ENCODE results near the gene SAPCD2. TPM values are rescaled to one million over a fixed set of nuclear protein-coding genes. Genes with fewer than 3 reads are reported as not detected.

SAPCD2 gene
- total and polyA plus RNA-seq, 2 of the 4 experiments (the other 2 are of a cell fraction), result 3.4 to 4.9 TPM

DNA sequence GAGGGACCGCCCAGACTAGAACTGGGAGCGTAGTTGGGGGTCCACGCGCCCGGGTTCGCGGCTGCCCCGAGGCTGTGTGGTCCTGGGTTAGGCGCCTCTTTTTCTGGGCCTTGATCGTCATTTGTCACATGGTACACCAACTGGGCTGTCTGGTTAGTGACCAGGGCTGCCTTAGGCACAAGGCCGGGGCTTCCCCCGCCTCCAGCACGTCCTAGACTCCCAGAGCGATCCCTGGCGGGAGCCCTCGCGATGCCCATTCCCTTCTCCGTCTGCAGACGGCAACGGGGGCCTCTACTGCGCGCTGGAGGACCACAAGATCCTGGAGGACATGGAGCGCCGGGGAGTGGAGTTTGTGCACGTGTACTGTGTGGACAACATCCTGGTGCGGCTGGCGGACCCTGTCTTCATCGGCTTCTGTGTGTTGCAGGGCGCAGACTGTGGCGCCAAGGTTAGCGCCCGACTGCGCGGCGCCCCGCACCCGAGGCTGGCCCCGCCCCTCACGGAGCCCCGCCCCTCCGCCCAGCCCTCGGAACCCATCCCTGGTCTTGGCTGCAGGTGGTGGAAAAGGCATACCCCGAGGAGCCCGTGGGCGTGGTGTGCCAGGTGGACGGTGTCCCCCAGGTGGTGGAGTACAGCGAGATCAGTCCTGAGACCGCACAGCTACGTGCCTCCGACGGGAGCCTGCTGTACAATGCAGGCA lies 8.5 kb upstream of the SAPCD2 start:
- Histone ChIP-seq H3K4me3 (ENCODE audit: insufficient read depth, low read depth, low read length) (peak overlapping the region; percentile 99), H4K5ac (ENCODE audit: low read depth, low read length) (no peak overlapping the region), H3K18ac (ENCODE audit: low read depth, low read length) (no peak overlapping the region), H3K9me1 (ENCODE audit: insufficient read depth, low read length) (peaks cover 4% of the 10 kb centered on the region), H3K27ac (ENCODE audit: insufficient read depth, low read length) (no peak overlapping the region), H2BK15ac (ENCODE audit: low read depth, low read length) (no peak overlapping the region), H3K4me1 (ENCODE audit: control insufficient read depth, insufficient read depth, low read length) (peaks cover 10% of the 10 kb centered on the region), H3K4ac (ENCODE audit: low read depth, low read length) (no peak overlapping the region), H3K79me1 (ENCODE audit: low read depth in 1 of 2, low read length in 2 of 2) (peaks cover 8 to 37% of the 10 kb centered on the region in 2 experiments), H4K20me1 (ENCODE audit: insufficient read depth, low read length) (peaks cover 10% of the 10 kb centered on the region), H4K91ac (ENCODE audit: insufficient read depth, low read depth, low read length) (no peak overlapping the region), H2BK20ac (ENCODE audit: low read depth, low read length) (no peak overlapping the region), H2AK9ac (replicated peaks; ENCODE audit: low read depth, low read length, poor library complexity) (peak overlapping the region; percentile 96), H3K27me3 (ENCODE audit: control insufficient read depth, insufficient read depth, low read length) (no peaks in the 10 kb centered on the region), H4K8ac (ENCODE audit: low read depth in 2 of 2, low read length in 2 of 2) (no peak overlapping the region), H3K14ac (replicated peaks; ENCODE audit: low read depth, low read length) (no peak overlapping the region), H2BK120ac (ENCODE audit: low read depth, low read length) (no peak overlapping the region), H3K23ac (ENCODE audit: low read depth, low read length) (no peak overlapping the region), H2AFZ (replicated peaks; ENCODE audit: low read length, poor library complexity) (peak overlapping the region; percentile 2), H3K56ac (ENCODE audit: extremely low read depth, insufficient read depth, low read length) (no peak overlapping the region), H2BK5ac (ENCODE audit: low read depth, low read length, poor library complexity, severe bottlenecking) (no peak overlapping the region), H3K9me3 (ENCODE audit: control insufficient read depth, insufficient read depth, low read length) (no peaks in the 10 kb centered on the region), H3K9ac (ENCODE audit: low read depth, low read length) (no peak overlapping the region), H3K4me2 (ENCODE audit: low read depth, low read length) (peak overlapping the region; percentile 89; the same call in 1 of the 2 replicates), H2AK5ac (ENCODE audit: low read depth, low read length) (peak overlapping the region; percentile 1; the same call in 1 of the 2 replicates), H3K36me3 (ENCODE audit: control insufficient read depth, insufficient read depth, low read length) (peaks cover 24% of the 10 kb centered on the region; the same call in 1 of the 2 replicates)
- TF ChIP-seq MXI1 (IDR thresholded peaks at IDR 0.05; ENCODE audit: borderline replicate concordance, low read depth, low read length) (no peak), FOS (IDR thresholded peaks at IDR 0.05; ENCODE audit: low read depth, low read length) (no peak), BHLHE40 (IDR thresholded peaks at IDR 0.05; ENCODE audit: low read depth, low read length) (no peak), ELK1 (IDR thresholded peaks at IDR 0.05; ENCODE audit: borderline replicate concordance, low read depth, low read length) (no peak), MAFK (IDR thresholded peaks at IDR 0.05; ENCODE audit: low read depth, low read length) (no peak), RCOR1 (IDR thresholded peaks at IDR 0.05; ENCODE audit: insufficient replicate concordance, low read length) (no peak), RFX5 (IDR thresholded peaks at IDR 0.05; ENCODE audit: low read depth, low read length) (no peak), CHD1 (IDR thresholded peaks at IDR 0.05; ENCODE audit: low read depth, low read length) (no peak), CEBPB (IDR thresholded peaks at IDR 0.05; ENCODE audit: low read depth, low read length) (no peak), NFE2L2 (IDR thresholded peaks at IDR 0.05; ENCODE audit: low read depth, low read length) (no peak)
- TF ChIP-seq, protein P1, sequence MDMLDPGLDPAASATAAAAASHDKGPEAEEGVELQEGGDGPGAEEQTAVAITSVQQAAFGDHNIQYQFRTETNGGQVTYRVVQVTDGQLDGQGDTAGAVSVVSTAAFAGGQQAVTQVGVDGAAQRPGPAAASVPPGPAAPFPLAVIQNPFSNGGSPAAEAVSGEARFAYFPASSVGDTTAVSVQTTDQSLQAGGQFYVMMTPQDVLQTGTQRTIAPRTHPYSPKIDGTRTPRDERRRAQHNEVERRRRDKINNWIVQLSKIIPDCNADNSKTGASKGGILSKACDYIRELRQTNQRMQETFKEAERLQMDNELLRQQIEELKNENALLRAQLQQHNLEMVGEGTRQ (IDR thresholded peaks at IDR 0.05; ENCODE audit: low read depth, low read length), result no peak
- POLR2A ChIA-PET (ENCODE audit: unreplicated experiment), result no interaction called here
- intact Hi-C loops (cut with micrococcal nuclease) (no loop called here), dilution Hi-C loops (cut with HindIII; ENCODE audit: low sequenced_read_pairs, unreplicated experiment) (no loop called here), in situ Hi-C loops (cut with MboI; ENCODE audit: low sequenced_read_pairs) (no loop called here)
- ATAC-seq (ENCODE audit: low read depth), result no peak
- WGBS, 2 experiments (ENCODE audit: extremely low coverage in 2 of 2, insufficient read length in 1 of 2), result 56% methylated on average over 23 of the region's 51 CpGs; no CpG with 5 or more reads in 1 of the 2 experiments
- DNase-seq, result no peak
- CTCF ChIA-PET, result no interaction called here
- no TSS peak for BruUV-seq (replicated peaks)
